Nephron progenitor cell (in vitro differentiated cells): ENCODE data around the gene KRTAP9-9.

Source experiments
- DNase-seq: peaks from one replicate; pipeline ENCODE4 v3.0.0; 2021
- H3K27ac Mint-ChIP-seq: 2 replicates; pipeline ENCODE4 v1.8.0; 2021; ENCODE audit warnings: mild to moderate bottlenecking, moderate library complexity, mixed read lengths
- H3K27me3 Mint-ChIP-seq: 2 replicates; pipeline ENCODE4 v1.8.0; 2021; ENCODE audit warnings: mild to moderate bottlenecking, low read depth, mixed read lengths; ENCODE audit not compliant: poor library complexity
- H3K36me3 Mint-ChIP-seq: 2 replicates; pipeline ENCODE4 v1.8.0; 2021; ENCODE audit warnings: low read depth, mixed read lengths
- H3K4me1 Mint-ChIP-seq: 2 replicates; pipeline ENCODE4 v1.8.0; 2021; ENCODE audit warnings: mixed read lengths
- H3K4me3 Mint-ChIP-seq: 2 replicates; pipeline ENCODE4 v1.8.0; 2021; ENCODE audit warnings: mild to moderate bottlenecking, moderate library complexity, mixed read lengths
- H3K9me3 Mint-ChIP-seq: 2 replicates; pipeline ENCODE4 v1.8.0; 2021; ENCODE audit warnings: mild to moderate bottlenecking, moderate library complexity, mixed read lengths
- CTCF ChIP-seq: fragments of 200-600 bp; sonication (generic); IDR thresholded peaks from 2 replicates; pipeline ENCODE4 v1.5.0; 2021; ENCODE audit warnings: antibody characterized with exemption

Gene KRTAP9-9

GRCh38 chr17:41284546-41284945 lies 29.4 kb downstream of the KRTAP9-9 start:
- no peak overlapping the region for H3K27ac Mint-ChIP-seq
- DNase-seq: no peak

GRCh38 chr17:41287050-41287449 lies 31.9 kb downstream of the KRTAP9-9 start:
- no peaks in the 10 kb centered on the region for H3K9me3 Mint-ChIP-seq
- no peak overlapping the region for H3K27ac Mint-ChIP-seq
- TF ChIP-seq CTCF: no peak
- peaks cover 10% of the 10 kb centered on the region for H3K27me3 Mint-ChIP-seq
- no peaks in the 10 kb centered on the region for H3K4me1 Mint-ChIP-seq
- H3K36me3 Mint-ChIP-seq: no peaks in the 10 kb centered on the region
- H3K4me3 Mint-ChIP-seq: no peak overlapping the region
- no peak for DNase-seq

More at GRCh38 chr17:41284546-41284945, 29.4 kb downstream of the KRTAP9-9 start:
- no peaks in the 10 kb centered on the region for H3K36me3 Mint-ChIP-seq
- TF ChIP-seq CTCF: no peak
- H3K4me1 Mint-ChIP-seq: no peaks in the 10 kb centered on the region
- H3K27me3 Mint-ChIP-seq: peaks cover 8% of the 10 kb centered on the region
- no peak overlapping the region for H3K4me3 Mint-ChIP-seq
- no peaks in the 10 kb centered on the region for H3K9me3 Mint-ChIP-seq

- no peak for TF ChIP-seq CTCF
- Mint-ChIP-seq H3K27ac (no peak overlapping the region), H3K4me3 (no peak overlapping the region), H3K4me1 (no peaks in the 10 kb centered on the region), H3K9me3 (peaks cover 11% of the 10 kb centered on the region), H3K36me3 (no peaks in the 10 kb centered on the region), H3K27me3 (peaks cover 17% of the 10 kb centered on the region)
- DNase-seq: no peak
These were observed 38.8 kb downstream of the KRTAP9-9 start for GRCh38 chr17:41294016-41294415.

- Mint-ChIP-seq H3K9me3 (peaks cover 19% of the 10 kb centered on the region), H3K27ac (no peak overlapping the region), H3K4me3 (no peak overlapping the region), H3K4me1 (no peaks in the 10 kb centered on the region), H3K36me3 (no peaks in the 10 kb centered on the region), H3K27me3 (peaks cover 15% of the 10 kb centered on the region)
- DNase-seq: no peak
- TF ChIP-seq CTCF: no peak
These were observed 41.7 kb downstream of the KRTAP9-9 start for GRCh38 chr17:41296846-41297245.

GRCh38 chr17:41298458-41299135 lies 43.4 kb downstream of the KRTAP9-9 start:
- DNase-seq: no peak
- TF ChIP-seq CTCF: no peak
- Mint-ChIP-seq H3K36me3 (no peaks in the 10 kb centered on the region), H3K4me1 (no peaks in the 10 kb centered on the region), H3K9me3 (peaks cover 19% of the 10 kb centered on the region), H3K27ac (no peak overlapping the region), H3K4me3 (no peak overlapping the region), H3K27me3 (peaks cover 10% of the 10 kb centered on the region)

GRCh38 chr17:41301204-41301790 lies 46.1 kb downstream of the KRTAP9-9 start:
- Mint-ChIP-seq H3K27ac (no peak overlapping the region), H3K9me3 (peaks cover 16% of the 10 kb centered on the region), H3K27me3 (peaks cover 7% of the 10 kb centered on the region), H3K4me1 (no peaks in the 10 kb centered on the region), H3K4me3 (no peak overlapping the region), H3K36me3 (no peaks in the 10 kb centered on the region)
- TF ChIP-seq CTCF: no peak
- DNase-seq: no peak
